ENCODE measurements around the gene LMBRD2.

LMBRD2 gene

DNA sequence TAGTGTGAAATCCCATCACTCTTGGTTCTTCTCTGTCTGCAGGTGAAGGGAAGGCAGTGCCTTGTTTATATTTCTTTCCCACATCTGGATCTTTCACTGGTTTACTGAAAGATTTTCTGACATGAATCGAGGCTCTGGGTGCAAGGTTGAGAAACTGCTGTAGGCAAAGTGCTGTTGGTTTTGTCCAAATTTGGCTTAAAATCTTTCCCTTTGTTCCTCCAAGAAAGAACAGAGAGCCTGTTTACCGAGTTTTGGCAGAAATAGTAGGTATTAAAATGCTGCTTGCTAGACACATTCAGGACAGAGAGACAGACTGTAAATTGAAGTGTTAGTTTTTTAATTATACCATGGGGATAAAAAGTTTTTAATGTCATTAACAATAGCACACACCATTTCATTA is 21.7 kb upstream of the LMBRD2 start:
- no peak for TF ChIP-seq CTCF (IDR thresholded peaks at IDR 0.05; ENCODE audit: low read depth, low read length)
- DNase-seq (ENCODE audit: extremely low read depth, low read depth): no peak

DNA sequence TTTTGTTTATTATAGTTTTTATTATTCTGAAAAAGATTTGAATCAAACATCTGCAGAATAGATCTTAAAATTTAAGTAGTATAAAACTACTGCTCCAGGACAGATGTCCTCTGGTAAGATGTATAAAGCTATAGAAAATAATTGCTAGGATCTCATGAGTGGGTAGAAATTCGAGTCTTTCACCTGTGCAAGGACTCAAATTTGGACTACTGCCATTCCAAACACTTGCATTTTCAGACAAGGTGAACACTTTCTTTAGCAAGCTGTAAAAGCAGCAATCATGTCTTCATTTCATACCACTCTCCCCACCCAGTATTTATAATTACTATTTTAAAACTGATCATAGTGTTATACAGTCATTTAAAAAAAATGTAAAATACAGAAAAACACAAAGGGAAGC is 20.9 kb upstream of the LMBRD2 start:
- TF ChIP-seq CTCF (IDR thresholded peaks at IDR 0.05; ENCODE audit: low read depth, low read length): no peak
- no peak for DNase-seq (ENCODE audit: extremely low read depth, low read depth)

DNA sequence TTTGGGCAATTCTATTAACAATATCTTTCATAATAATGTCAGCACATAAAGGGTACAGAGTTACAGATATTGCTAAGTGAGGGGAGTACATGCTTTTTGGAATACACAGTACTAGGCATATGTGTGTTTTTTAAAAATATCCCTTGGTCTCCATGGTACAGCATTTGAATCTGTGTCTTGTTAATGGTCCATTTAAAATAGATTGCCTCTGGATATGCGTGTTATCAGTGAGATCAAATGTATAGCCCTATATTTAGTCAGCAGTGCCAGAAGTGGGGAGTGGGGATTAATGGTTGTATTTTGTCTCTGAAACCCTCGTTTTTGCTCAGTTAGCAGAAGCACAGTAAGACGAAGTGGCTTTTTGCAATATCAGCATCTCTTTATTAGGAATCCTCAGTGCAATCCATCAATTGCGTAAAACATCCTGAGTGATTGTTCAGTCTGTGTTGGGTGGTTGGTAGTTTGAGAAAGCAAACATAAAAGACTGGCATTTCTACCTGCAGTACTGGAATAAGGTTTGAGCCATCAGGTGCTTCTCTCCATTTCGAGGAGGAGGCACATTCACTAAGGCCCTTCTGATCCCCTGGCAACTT is 19.2 kb upstream of the LMBRD2 start:
- no peak for TF ChIP-seq CTCF (IDR thresholded peaks at IDR 0.05; ENCODE audit: low read depth, low read length)
- DNase-seq (ENCODE audit: extremely low read depth, low read depth): no peak

- DNase-seq (ENCODE audit: extremely low read depth, low read depth): no peak
- no peak for TF ChIP-seq CTCF (IDR thresholded peaks at IDR 0.05; ENCODE audit: low read depth, low read length)
Measured at GRCh38 chr5:36168737-36169136, 17.1 kb upstream of the LMBRD2 start.

GRCh38 chr5:36164461-36164860 is 12.8 kb upstream of the LMBRD2 start:
- TF ChIP-seq CTCF (IDR thresholded peaks at IDR 0.05; ENCODE audit: low read depth, low read length): no peak
- DNase-seq (ENCODE audit: extremely low read depth, low read depth): no peak

- no peak for DNase-seq (ENCODE audit: extremely low read depth, low read depth)
- TF ChIP-seq CTCF (IDR thresholded peaks at IDR 0.05; ENCODE audit: low read depth, low read length): no peak
Measured at GRCh38 chr5:36162810-36163486, 11.3 kb upstream of the LMBRD2 start.

GRCh38 chr5:36161361-36161760 is 9.7 kb upstream of the LMBRD2 start:
- no peak for DNase-seq (ENCODE audit: extremely low read depth, low read depth)
- no peak for TF ChIP-seq CTCF (IDR thresholded peaks at IDR 0.05; ENCODE audit: low read depth, low read length)
